OCI-LY7 (cell line): ENCODE data around the gene DUOX2. TPM values are rescaled to one million over a fixed set of nuclear protein-coding genes. Genes with fewer than 3 reads are reported as not detected.

Source experiments
- BruUV-seq: library from RNA; stranded (reverse); fragments of 400-500 nt; replicated peaks from 2 replicates; lab custom pipeline; 2021; lab: Mats Ljungman, UMichigan
- CTCF ChIA-PET: fragments of 300-600 bp; sonication (Branson Sonifier 250); formaldehyde crosslinking; loops from one replicate; lab custom pipeline; 2022; ENCODE audit warnings: antibody characterized with exemption; ENCODE audit not compliant: unreplicated experiment; lab: Charles Lee
- POLR2A ChIA-PET: fragments of 300-600 bp; sonication (Branson Sonifier 250); formaldehyde crosslinking; loops from one replicate; lab custom pipeline; 2022; ENCODE audit warnings: antibody characterized with exemption; lab: Charles Lee
- DNase-seq: peaks from one replicate; pipeline ENCODE4 v3.0.0-alpha.2; 2015; ENCODE audit warnings: low spot score
- H2AFZ ChIP-seq: fragments of 200-600 bp; sonication (generic), shearing (Covaris generic); 2 replicates; pipeline ENCODE4 v1.6.1; 2014; ENCODE audit warnings: mild to moderate bottlenecking, antibody characterized with exemption, low read length, moderate library complexity
- H3K27ac ChIP-seq: fragments of 200-600 bp; sonication (generic); 2 replicates; pipeline ENCODE4 v1.5.1; 2014; ENCODE audit warnings: mixed run types, low read depth, mild to moderate bottlenecking, moderate library complexity, low read length, inconsistent platforms; ENCODE audit not compliant: poor library complexity, severe bottlenecking
- H3K36me3 ChIP-seq: fragments of 200-600 bp; sonication (generic); 2 replicates; pipeline ENCODE4 v1.6.1; 2014; ENCODE audit warnings: mild to moderate bottlenecking, antibody characterized with exemption, low read length, moderate library complexity, mixed read lengths; ENCODE audit not compliant: insufficient read depth
- H3K4me1 ChIP-seq: fragments of 200-600 bp; sonication (generic); 2 replicates; pipeline ENCODE4 v1.5.1; 2014; ENCODE audit warnings: mild to moderate bottlenecking, low read length; ENCODE audit not compliant: insufficient read depth, poor library complexity, severe bottlenecking
- H3K4me2 ChIP-seq: fragments of 200-600 bp; sonication (generic); 2 replicates; pipeline ENCODE4 v1.6.1; 2014; ENCODE audit warnings: mild to moderate bottlenecking, low read length
- H3K4me3 ChIP-seq: fragments of 200-600 bp; sonication (generic); 2 replicates; pipeline ENCODE4 v1.5.1; 2014; ENCODE audit warnings: mild to moderate bottlenecking, low read depth, low read length; ENCODE audit not compliant: poor library complexity, severe bottlenecking
- H3K79me2 ChIP-seq: fragments of 200-600 bp; sonication (generic); 2 replicates; pipeline ENCODE4 v1.6.1; 2016; ENCODE audit warnings: low read depth, mild to moderate bottlenecking, low read length, moderate library complexity, mixed read lengths; ENCODE audit not compliant: insufficient read depth
- H3K9me2 ChIP-seq: fragments of 200-600 bp; sonication (generic); 2 replicates; pipeline ENCODE4 v1.6.1; 2016; ENCODE audit warnings: mild to moderate bottlenecking, low read length, mixed read lengths; ENCODE audit not compliant: insufficient read depth
- H3K9me3 ChIP-seq: fragments of 200-600 bp; sonication (generic); 2 replicates; pipeline ENCODE4 v1.6.1; 2014; ENCODE audit warnings: mild to moderate bottlenecking, mixed run types, low read length, mixed read lengths
- H4K20me1 ChIP-seq: fragments of 200-600 bp; sonication (generic); 2 replicates; pipeline ENCODE4 v1.6.1; 2014; ENCODE audit warnings: mild to moderate bottlenecking, antibody characterized with exemption, low read length, moderate library complexity, mixed read lengths; ENCODE audit not compliant: insufficient read depth
- EZH2phosphoT487 ChIP-seq: fragments of 200-600 bp; sonication (generic); IDR thresholded peaks from 2 replicates; pipeline ENCODE4 v1.6.1; 2018; ENCODE audit warnings: low read depth, borderline replicate concordance, mild to moderate bottlenecking, mixed run types, antibody characterized with exemption, low read length, moderate library complexity, mixed read lengths
- intact Hi-C: fragments of 100-400 bp; cut with micrococcal nuclease; formaldehyde crosslinking; loops from one replicate; pipeline ENCODE4 v1.10.0; 2022; ENCODE audit not compliant: unreplicated experiment
- total RNA-seq, 2 experiments: library from RNA; depleted of rRNA in 1 of 2; stranded (reverse); fragments of >200 nt in 1 of 2; shearing (Covaris generic) in 1 of 2; gene quantifications; 2 replicates each; pipeline ENCODE4 v1.2.3, GENCODE V29; 2014 to 2022
- TF ChIP-seq, protein P1 (sequence below): fragments of 200-600 bp; sonication (generic); conservative IDR thresholded peaks from 2 replicates; pipeline ENCODE4 v1.5.1; 2014; ENCODE audit warnings: mild to moderate bottlenecking, antibody characterized with exemption, low read length, moderate library complexity, mixed read lengths

The DUOX2 gene
- total RNA-seq, 2 experiments from 2014 or later: 0.03 to 0.06 TPM

- no TSS peak for BruUV-seq
- H3K4me3 ChIP-seq: no peak overlapping the region
- intact Hi-C loops: no loop called here
- no peak for TF ChIP-seq EZH2phosphoT487
- TF ChIP-seq, protein P1, sequence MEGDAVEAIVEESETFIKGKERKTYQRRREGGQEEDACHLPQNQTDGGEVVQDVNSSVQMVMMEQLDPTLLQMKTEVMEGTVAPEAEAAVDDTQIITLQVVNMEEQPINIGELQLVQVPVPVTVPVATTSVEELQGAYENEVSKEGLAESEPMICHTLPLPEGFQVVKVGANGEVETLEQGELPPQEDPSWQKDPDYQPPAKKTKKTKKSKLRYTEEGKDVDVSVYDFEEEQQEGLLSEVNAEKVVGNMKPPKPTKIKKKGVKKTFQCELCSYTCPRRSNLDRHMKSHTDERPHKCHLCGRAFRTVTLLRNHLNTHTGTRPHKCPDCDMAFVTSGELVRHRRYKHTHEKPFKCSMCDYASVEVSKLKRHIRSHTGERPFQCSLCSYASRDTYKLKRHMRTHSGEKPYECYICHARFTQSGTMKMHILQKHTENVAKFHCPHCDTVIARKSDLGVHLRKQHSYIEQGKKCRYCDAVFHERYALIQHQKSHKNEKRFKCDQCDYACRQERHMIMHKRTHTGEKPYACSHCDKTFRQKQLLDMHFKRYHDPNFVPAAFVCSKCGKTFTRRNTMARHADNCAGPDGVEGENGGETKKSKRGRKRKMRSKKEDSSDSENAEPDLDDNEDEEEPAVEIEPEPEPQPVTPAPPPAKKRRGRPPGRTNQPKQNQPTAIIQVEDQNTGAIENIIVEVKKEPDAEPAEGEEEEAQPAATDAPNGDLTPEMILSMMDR: no peak
- no peak overlapping the region for H3K27ac ChIP-seq
- no peak for DNase-seq
- ChIA-PET POLR2A (interaction anchor here (0.6 to 0.7 kb wide), 2 partner anchors 42 to 186 kb away, joined by 3 to 6 read pairs; no protein-coding TSS in a partner anchor), CTCF (no interaction called here)
- no peaks in the 10 kb centered on the region for H3K79me2 ChIP-seq
- H3K4me1 ChIP-seq: no peaks in the 10 kb centered on the region
- no peak overlapping the region for H3K4me2 ChIP-seq
- no peaks in the 10 kb centered on the region for H3K9me2 ChIP-seq
- no peaks in the 10 kb centered on the region for H3K9me3 ChIP-seq
- no peak overlapping the region for H2AFZ ChIP-seq
- no peaks in the 10 kb centered on the region for H3K36me3 ChIP-seq
- no peaks in the 10 kb centered on the region for H4K20me1 ChIP-seq
Observed at GRCh38 chr15:45151998-45152828, 38.2 kb upstream of the DUOX2 start.

DNA sequence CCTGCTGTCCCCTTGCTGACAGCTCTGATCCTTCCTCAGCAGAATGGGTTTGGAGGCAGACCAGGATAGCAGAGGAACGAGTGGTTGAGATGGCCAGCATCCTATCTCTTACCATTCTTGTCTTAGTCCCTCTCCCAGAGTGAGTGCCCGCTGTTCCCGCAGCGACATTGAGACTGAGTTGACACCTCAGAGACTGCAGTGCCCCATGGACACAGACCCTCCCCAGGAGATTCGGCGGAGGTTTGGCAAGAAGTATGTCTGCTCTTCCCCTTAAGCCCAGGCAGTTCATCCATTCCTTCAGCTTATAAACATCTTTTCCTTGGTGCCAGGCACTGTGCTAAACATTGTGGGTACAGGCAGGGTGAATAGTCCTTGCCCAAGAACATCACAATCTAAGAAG, 37.0 kb upstream of the DUOX2 start:
- intact Hi-C loops: no loop called here
- TF ChIP-seq, protein P1: no peak
- no peak for TF ChIP-seq EZH2phosphoT487
- Histone ChIP-seq H3K4me1 (no peaks in the 10 kb centered on the region), H3K4me2 (no peak overlapping the region), H3K9me2 (no peaks in the 10 kb centered on the region), H3K4me3 (no peak overlapping the region), H3K79me2 (no peaks in the 10 kb centered on the region), H3K27ac (no peak overlapping the region), H3K36me3 (no peaks in the 10 kb centered on the region), H3K9me3 (no peaks in the 10 kb centered on the region), H2AFZ (no peak overlapping the region), H4K20me1 (no peaks in the 10 kb centered on the region)
- DNase-seq: no peak
- BruUV-seq: no TSS peak
- ChIA-PET POLR2A (no interaction called here), CTCF (interaction anchor here (0.6 kb wide), 2 partner anchors 70 to 229 kb away, joined by 3 to 4 read pairs; no protein-coding TSS in a partner anchor)

GRCh38 chr15:45150481-45150880, 36.5 kb upstream of the DUOX2 start:
- intact Hi-C loops: no loop called here
- no peak for TF ChIP-seq EZH2phosphoT487
- TF ChIP-seq, protein P1: no peak
- CTCF ChIA-PET: interaction anchor here (0.6 kb wide), 2 partner anchors 70 to 230 kb away, joined by 3 to 4 read pairs; no protein-coding TSS in a partner anchor

More at GRCh38 chr15:45150481-45150880, 36.5 kb upstream of the DUOX2 start:
- no peaks in the 10 kb centered on the region for H3K9me3 ChIP-seq
- no peaks in the 10 kb centered on the region for H3K9me2 ChIP-seq
- H3K4me2 ChIP-seq: no peak overlapping the region
- H3K4me3 ChIP-seq: no peak overlapping the region
- POLR2A ChIA-PET: interaction anchor here (0.8 to 1.0 kb wide), 2 partner anchors 8 to 11 kb away, joined by 3 to 4 read pairs; no protein-coding TSS in a partner anchor
- no peaks in the 10 kb centered on the region for H3K4me1 ChIP-seq
- no peak overlapping the region for H2AFZ ChIP-seq
- no peaks in the 10 kb centered on the region for H3K79me2 ChIP-seq
- BruUV-seq: no TSS peak
- H3K36me3 ChIP-seq: no peaks in the 10 kb centered on the region
- no peaks in the 10 kb centered on the region for H4K20me1 ChIP-seq
- DNase-seq: no peak
- H3K27ac ChIP-seq: no peak overlapping the region
